ENCODE measurements around the gene SCRN1.
A peak's percentile ranks its signal among the peaks of the same experiment; 100 is the strongest.

SCRN1 gene

DNA sequence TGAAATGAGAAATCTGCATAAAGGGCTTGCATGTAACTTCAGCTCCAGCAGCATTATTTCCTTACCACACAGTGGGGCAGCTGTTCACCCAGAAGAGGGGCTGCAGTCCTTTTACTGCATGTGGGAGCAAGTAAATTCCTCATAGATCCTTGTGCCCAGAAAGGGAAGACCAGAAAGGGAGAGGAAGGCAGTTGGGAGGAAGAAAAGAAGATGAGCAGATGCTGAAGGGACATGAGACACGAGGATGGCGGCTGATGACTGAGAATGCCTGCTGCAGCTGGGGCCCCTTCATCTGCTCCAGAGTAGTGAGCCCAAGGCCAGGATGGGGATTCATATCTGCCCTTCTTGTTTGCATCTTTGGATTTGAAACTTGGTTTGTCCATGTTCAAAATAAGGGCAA is 102.8 kb downstream of the SCRN1 start:
- no peak for DNase-seq

DNA sequence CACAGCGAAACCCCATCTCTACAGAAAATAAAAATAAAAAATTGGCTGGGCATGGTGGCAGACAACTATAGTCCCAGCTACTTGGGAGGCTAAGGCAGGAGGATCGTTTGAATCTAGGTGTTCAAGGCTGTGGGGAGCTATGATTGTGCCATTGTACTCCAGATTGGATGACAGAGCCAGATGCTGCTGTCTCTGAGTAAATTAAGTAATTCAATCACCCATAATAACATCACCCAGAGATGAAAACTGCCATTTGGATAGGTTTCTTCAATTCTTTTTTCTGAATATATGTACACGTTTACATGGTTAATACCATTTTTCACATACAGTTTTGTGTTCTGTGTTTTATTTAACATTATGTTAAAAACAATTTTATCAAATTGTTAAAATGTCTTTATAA is 104.0 kb downstream of the SCRN1 start:
- DNase-seq: no peak

DNA sequence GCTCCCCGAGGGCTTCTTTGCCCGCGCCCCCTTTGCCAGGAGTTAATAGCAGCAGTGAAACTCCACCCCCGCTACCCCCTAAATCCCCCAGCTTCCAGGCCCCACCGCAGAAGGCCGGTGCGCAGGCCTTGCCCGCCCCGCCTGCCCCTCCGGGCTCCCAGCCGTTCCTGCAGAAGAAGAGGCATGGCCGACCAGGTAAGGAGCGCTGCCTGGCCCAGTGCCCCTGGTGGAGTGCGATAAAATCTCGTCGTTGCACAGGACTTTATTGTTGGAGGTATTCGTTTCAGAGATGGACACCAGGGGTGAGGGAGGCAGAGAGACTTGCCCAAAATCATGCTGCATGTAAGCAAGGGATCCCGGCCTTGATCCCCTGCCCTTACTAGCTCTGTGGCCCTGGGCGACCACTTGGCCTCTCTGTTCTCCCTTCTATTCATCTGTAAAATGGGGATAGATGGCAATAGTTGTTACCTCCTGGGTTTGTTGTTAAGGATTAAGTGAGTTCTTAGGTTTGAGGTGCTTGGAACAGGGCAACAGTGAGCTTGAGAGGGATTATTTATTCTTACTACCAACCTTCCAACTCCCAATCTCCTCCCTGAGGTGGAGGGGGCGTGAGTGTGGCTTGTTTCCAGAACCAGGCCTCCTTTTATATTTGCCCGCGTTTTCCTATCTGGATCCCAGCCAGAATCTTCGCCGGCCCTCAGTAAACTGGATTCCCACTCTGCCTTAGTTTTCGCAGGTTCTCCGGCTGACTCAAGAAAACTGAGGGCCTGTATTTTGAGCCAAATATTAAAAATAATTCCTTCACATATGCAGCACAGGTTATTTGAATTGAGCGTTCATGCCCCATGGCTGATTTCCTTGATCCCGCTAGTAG is 105.0 kb downstream of the SCRN1 start:
- DNase-seq: no peak

DNA sequence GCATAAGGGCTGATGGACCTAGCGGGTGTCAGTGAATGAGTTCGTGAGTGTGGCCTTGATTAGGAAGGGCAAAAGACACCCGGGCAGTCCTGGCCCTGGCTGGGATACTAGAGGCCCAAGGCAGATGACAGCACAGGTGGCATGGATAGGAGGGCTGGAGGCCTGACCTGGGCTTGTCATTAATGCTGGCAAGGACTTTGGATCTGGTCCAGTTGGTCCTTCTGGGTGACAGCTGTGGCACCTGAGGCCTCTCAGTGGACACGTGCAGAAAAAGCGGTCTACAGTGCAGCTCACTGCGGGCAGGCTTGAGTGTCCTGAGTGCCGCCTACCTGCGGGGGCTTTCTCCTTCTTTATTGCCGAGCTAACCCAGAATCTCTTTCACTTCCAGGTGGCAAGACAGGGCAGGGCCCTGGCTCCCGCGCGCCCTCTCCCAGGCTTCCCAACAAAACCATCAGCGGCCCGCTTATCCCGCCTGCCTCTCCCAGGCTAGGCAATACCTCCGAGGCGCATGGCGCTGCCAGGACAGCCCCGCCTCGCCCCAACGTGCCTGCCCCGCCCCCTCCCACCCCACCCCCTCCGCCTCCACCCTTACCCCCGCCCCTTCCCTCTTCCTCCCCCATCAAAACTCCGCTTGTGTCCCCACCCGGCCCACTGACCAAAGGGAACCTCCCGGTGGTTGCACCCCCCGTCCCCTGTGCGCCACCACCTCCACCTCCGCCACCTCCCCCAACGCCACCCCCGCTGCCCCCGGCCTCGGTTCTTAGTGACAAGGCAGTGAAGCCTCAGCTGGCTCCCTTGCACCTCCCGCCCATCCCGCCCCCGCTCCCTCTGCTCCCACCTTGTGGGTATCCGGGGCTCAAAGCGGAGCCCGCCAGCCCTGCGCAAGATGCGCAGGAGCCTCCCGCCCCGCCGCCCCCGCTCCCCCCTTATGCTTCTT is 105.9 kb downstream of the SCRN1 start:
- DNase-seq: no peak

DNA sequence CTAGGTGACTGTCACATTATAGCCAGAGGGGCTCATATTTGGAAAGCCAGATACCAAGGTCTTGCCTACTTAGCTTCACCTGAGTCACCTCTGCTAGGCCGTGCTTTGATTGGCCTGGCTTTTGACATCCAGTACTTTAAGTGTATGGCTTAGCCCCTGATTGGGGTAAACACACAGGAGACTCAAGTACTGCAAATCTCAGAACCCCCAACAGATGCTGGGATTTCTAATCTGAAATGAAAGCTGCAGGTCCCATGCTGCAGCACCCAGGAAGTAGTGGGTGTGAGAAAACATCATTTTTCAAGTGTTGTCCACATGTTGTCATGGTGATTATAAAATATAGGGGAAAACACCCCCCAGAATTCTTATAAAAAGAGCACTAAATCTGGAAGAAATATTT is 107.1 kb downstream of the SCRN1 start:
- DNase-seq: no peak

DNA sequence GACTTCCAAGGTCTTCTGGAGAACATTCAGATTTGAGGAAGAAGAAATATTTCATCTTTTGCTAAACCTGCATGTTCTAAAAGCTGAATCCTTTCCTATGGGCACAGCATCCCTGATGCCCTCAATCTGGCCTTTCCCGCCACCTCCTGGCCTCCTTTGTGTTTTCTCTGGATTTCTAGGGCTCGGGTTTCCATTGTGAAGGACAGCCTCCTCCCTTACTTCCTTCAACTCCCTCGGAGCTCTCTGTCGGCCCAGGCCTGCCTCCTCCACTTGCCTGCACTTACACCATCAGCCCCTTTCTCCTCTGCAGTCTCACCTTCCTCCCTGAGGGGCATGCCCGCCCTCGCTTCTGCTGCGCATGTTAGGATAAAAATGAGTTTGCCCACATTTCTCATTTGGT is 107.9 kb downstream of the SCRN1 start:
- DNase-seq: no peak

DNA sequence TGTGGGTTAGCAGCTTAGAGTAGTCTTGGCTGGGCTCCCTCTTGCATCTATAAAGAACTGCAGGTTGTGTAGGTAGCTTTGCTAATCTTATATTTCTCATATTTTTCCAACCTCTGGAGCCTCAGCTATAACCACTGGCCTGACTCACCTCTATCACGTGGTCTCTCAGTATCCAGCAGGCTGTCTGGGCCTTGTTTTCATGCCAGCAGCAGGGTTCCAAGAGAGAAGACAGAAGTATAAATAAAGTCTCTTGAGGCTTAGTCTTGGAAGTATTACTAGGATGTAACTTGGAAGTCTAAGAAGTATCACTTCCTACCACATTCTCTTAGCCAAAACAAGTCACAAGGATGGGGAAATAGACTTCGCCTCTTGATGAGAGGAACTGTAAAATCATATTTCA is 110.0 kb downstream of the SCRN1 start:
- no peak for DNase-seq

DNA sequence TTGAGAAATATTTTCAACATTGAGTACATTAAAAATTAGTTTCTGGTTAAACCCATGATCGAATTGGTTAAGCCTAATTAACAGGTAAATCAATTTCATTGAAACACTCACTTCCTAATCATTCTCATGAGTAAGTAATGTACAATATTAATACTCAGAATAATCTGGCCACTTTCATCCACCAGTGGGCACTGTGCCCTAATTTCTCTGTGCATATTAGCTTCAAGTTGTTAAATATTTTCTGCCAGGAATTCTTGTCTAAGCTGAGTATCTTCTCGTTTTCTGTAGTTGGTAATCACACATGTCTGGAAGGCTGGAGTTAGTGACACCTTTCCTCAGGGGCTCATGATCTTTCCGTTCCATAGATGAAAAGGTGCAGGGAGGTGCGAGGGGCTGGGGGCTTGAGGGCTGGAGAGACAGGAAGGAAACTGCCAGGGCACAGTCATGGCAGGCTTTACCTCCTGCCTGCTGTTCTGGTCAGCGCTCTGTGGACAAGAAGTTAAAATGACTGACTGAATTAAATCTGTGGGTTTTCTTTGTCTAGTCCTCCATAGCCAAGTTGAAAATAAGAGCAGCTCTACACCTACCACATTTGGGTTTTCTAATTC is 111.4 kb downstream of the SCRN1 start:
- DNase-seq: peak; percentile 20

DNA sequence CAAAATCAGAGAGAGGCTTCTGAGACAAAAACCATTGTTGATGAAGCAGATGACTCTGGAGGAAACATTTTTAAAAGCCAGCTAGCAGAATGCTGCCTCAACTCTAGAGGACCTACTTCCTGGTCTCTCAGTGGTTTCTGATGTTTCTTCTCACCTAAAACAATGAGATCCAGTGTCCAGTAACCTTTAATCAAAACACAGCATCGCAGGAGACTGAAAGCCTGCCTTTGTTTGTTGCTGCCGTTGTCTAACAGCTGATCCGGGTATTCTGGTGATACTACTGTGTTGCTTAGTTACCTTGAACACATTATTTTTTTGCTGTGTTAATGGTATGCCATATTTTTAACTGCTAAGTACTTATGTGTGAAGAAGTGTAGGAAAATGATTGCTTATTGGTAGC is 112.4 kb downstream of the SCRN1 start:
- no peak for DNase-seq

DNA sequence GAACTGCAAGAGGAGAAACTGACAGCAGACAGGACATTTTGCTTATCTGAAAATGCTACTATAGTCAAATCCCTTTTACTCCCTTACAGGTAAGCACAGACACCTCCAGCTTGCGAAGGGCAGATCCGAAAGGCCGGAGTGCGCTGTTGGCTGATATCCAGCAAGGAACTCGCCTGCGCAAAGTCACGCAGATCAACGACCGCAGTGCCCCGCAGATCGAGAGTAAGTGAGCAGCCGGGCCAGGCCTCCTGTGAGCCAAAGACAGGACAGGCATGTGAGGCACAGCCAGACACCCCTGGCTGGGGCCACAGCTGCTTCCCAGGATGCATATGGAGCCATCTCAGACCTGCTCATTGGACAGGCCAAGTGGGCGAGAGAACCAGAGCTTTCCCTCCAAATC is 113.9 kb downstream of the SCRN1 start:
- DNase-seq: no peak

DNA sequence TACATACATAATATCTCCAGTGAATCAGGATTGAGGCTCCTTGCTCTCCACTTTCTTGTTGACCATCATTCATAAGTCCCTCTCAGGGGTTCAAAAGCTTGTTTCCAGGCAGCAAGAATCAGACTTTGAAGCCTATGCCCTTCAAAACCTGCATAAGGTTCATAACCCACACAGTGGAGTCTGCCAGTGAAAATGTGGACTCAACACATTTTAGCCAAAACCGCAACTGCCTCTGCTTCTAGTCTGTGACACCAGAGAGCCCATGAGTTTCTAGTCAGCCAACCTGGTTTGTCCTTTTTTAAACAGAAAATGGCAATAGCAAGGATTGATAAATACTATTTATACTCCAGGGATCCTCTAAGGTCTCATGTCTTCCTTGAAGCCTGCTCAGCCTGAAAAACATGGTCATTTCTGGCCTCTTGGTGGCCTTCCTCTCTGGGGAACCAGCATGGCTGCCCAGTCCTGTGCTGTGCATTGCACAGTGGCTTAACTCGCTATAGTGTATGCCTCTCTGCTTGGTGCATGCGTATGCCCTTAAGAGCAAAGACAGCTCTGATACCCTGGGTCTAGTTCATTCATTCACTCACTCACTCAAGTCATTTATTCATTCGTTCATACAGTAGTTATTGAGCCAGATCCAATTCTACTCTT is 115.8 kb downstream of the SCRN1 start:
- DNase-seq: no peak

DNA sequence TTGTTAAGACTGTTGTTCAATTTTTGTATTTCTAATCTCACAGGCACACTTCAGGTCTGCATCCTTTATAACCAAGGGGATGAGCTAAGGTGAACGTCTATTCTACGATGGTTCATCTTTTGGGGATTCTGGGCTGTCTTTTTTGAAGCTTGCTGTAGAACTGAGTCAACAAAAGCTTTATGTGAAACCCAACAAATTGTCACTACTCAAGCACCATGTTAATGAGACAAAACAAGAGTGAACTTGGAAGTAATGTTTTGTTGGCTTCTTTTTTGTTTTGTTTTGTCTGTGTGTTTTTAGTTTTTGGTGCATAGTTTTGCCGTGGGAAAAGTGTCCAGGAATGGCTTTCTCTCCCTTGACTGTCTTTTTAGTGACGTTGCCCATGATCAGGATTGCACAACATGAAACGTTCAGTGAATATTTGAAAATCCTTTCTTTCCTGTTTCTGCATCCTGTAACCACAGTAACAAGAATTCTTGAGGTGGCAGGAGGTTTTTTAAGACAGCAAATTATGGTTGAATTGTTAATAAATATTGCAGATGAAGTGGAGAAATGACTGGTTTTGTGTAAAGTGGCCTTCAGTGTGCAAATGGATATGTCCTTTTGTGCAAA is 117.7 kb downstream of the SCRN1 start:
- no peak for DNase-seq
